ENCODE measurements around the gene HIF1AN.
A peak's percentile ranks its signal among the peaks of the same experiment; 100 is the strongest.

The HIF1AN gene

DNA sequence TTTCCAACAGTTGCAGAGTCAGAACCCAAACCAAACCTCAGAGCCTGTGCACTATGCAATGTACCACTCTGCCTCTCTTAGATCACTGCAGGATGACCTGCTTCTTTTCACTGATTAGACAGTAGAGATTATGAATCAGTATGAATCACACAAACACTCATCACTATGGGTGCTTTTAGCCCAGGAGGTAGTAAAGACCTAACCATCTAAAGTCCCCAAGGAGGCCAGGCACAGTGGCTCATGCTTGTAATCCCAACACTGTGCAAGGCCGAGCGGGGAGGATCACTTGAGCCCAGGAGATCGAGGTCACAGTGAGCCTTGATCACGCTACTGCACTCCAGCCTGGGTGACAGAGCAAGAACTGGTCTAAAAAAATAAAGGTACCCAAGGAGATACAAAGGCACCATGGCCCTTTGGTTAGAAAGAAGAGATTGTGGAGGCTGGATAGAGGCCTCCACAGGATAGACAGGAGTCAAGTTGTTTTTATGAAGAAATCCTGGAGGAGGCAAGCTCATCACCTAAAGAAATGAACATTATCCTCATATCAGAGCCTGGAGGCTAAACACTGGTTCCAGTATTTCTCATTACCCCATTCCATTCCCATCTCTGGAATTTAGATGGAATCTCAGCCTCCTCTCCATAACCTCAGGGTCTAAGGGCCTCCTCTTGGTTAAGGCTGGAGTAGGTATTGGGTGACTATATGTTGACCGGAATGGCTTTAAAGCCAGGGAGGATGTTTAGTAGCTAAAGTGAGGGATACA lies 29.0 kb upstream of the HIF1AN start:
- no peak for DNase-seq (ENCODE audit: low read depth, low spot score)
- no peaks in the 10 kb centered on the region for H3K36me3 ChIP-seq (ENCODE audit: control insufficient read depth, insufficient read depth, low read length)
- WGBS (ENCODE audit: insufficient coverage, insufficient read length), result no CpG with 5 or more reads among the region's 5 CpGs
- no peak overlapping the region for H3K4me3 ChIP-seq (ENCODE audit: low read length)
- H3K27me3 ChIP-seq (ENCODE audit: control insufficient read depth, insufficient read depth, low read length), result no peaks in the 10 kb centered on the region
- no peaks in the 10 kb centered on the region for H3K4me1 ChIP-seq (ENCODE audit: control insufficient read depth, insufficient read depth, low read length)
- no peak overlapping the region for H3K27ac ChIP-seq (ENCODE audit: low read length)
- H3K9me3 ChIP-seq (ENCODE audit: control insufficient read depth, insufficient read depth, low read length), result no peaks in the 10 kb centered on the region

GRCh38 chr10:100507357-100507732 lies 28.4 kb upstream of the HIF1AN start:
- no peaks in the 10 kb centered on the region for H3K36me3 ChIP-seq (ENCODE audit: control insufficient read depth, insufficient read depth, low read length)

GRCh38 chr10:100508266-100508665 lies 27.5 kb upstream of the HIF1AN start:
- no peak overlapping the region for H3K27ac ChIP-seq (ENCODE audit: low read length)
- no peaks in the 10 kb centered on the region for H3K36me3 ChIP-seq (ENCODE audit: control insufficient read depth, insufficient read depth, low read length)
- no peaks in the 10 kb centered on the region for H3K9me3 ChIP-seq (ENCODE audit: control insufficient read depth, insufficient read depth, low read length)
- no peaks in the 10 kb centered on the region for H3K27me3 ChIP-seq (ENCODE audit: control insufficient read depth, insufficient read depth, low read length)
- no peak overlapping the region for H3K4me3 ChIP-seq (ENCODE audit: low read length)
- DNase-seq (ENCODE audit: low read depth, low spot score), result no peak
- H3K4me1 ChIP-seq (ENCODE audit: control insufficient read depth, insufficient read depth, low read length), result no peaks in the 10 kb centered on the region
- WGBS (ENCODE audit: insufficient coverage, insufficient read length), result no CpG with 5 or more reads among the region's 1 CpG

More at GRCh38 chr10:100507357-100507732, 28.4 kb upstream of the HIF1AN start:
- WGBS (ENCODE audit: insufficient coverage, insufficient read length), result no CpG with 5 or more reads among the region's 5 CpGs
- H3K27me3 ChIP-seq (ENCODE audit: control insufficient read depth, insufficient read depth, low read length), result no peaks in the 10 kb centered on the region
- no peak overlapping the region for H3K27ac ChIP-seq (ENCODE audit: low read length)
- no peak for DNase-seq (ENCODE audit: low read depth, low spot score)
- H3K9me3 ChIP-seq (ENCODE audit: control insufficient read depth, insufficient read depth, low read length), result no peaks in the 10 kb centered on the region
- no peak overlapping the region for H3K4me3 ChIP-seq (ENCODE audit: low read length)
- no peaks in the 10 kb centered on the region for H3K4me1 ChIP-seq (ENCODE audit: control insufficient read depth, insufficient read depth, low read length)

- Histone ChIP-seq H3K36me3 (ENCODE audit: control insufficient read depth, insufficient read depth, low read length) (no peaks in the 10 kb centered on the region), H3K4me3 (ENCODE audit: low read length) (no peak overlapping the region), H3K9me3 (ENCODE audit: control insufficient read depth, insufficient read depth, low read length) (no peaks in the 10 kb centered on the region), H3K4me1 (ENCODE audit: control insufficient read depth, insufficient read depth, low read length) (no peaks in the 10 kb centered on the region), H3K27ac (ENCODE audit: low read length) (no peak overlapping the region), H3K27me3 (ENCODE audit: control insufficient read depth, insufficient read depth, low read length) (no peaks in the 10 kb centered on the region)
- WGBS (ENCODE audit: insufficient coverage, insufficient read length), result no CpG with 5 or more reads among the region's 3 CpGs
- peak; percentile 61 for DNase-seq (ENCODE audit: low read depth, low spot score)
These were observed 27.0 kb upstream of the HIF1AN start for GRCh38 chr10:100508691-100509150.

DNA sequence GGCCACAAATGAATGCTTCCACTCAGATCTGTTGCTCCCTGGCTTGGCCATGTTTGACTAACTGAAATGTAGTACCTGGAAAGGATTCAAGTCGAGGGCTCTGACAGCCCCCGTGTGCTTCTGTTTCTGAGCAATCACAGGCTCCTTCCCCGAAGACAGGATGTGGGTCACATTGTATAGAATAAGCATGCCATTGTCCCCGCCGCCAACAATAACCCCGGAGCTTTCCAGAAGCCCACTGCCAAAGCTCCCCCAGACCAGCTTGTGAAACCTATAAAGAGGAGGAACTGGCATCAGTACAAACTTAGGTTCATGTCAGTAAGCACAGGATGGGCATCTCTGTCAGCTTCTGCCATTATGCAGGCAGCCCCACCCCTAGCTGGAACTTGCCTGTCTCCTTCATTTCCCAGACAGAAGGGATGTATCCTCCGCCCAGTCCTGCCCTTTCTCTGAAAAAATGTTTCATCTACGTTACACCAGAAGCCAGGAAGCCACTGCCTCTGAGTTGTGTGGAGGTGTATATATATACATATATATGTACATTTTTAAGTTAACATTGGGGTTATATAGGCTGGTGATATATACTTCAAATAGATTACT lies 26.4 kb upstream of the HIF1AN start:
- DNase-seq (ENCODE audit: low read depth, low spot score), result no peak
- no peaks in the 10 kb centered on the region for H3K9me3 ChIP-seq (ENCODE audit: control insufficient read depth, insufficient read depth, low read length)
- no CpG with 5 or more reads among the region's 8 CpGs for WGBS (ENCODE audit: insufficient coverage, insufficient read length)
- H3K4me3 ChIP-seq (ENCODE audit: low read length), result no peak overlapping the region
- no peaks in the 10 kb centered on the region for H3K27me3 ChIP-seq (ENCODE audit: control insufficient read depth, insufficient read depth, low read length)
- H3K4me1 ChIP-seq (ENCODE audit: control insufficient read depth, insufficient read depth, low read length), result no peaks in the 10 kb centered on the region
- H3K36me3 ChIP-seq (ENCODE audit: control insufficient read depth, insufficient read depth, low read length), result no peaks in the 10 kb centered on the region
- H3K27ac ChIP-seq (ENCODE audit: low read length), result no peak overlapping the region

- H3K4me3 ChIP-seq (ENCODE audit: low read length), result no peak overlapping the region
- no peaks in the 10 kb centered on the region for H3K36me3 ChIP-seq (ENCODE audit: control insufficient read depth, insufficient read depth, low read length)
- H3K27me3 ChIP-seq (ENCODE audit: control insufficient read depth, insufficient read depth, low read length), result no peaks in the 10 kb centered on the region
- no peaks in the 10 kb centered on the region for H3K9me3 ChIP-seq (ENCODE audit: control insufficient read depth, insufficient read depth, low read length)
- no peak overlapping the region for H3K27ac ChIP-seq (ENCODE audit: low read length)
- DNase-seq (ENCODE audit: low read depth, low spot score), result no peak
- H3K4me1 ChIP-seq (ENCODE audit: control insufficient read depth, insufficient read depth, low read length), result no peaks in the 10 kb centered on the region
- WGBS (ENCODE audit: insufficient coverage, insufficient read length), result no CpG with 5 or more reads among the region's 7 CpGs
These were observed 25.0 kb upstream of the HIF1AN start for GRCh38 chr10:100510533-100511308.

DNA sequence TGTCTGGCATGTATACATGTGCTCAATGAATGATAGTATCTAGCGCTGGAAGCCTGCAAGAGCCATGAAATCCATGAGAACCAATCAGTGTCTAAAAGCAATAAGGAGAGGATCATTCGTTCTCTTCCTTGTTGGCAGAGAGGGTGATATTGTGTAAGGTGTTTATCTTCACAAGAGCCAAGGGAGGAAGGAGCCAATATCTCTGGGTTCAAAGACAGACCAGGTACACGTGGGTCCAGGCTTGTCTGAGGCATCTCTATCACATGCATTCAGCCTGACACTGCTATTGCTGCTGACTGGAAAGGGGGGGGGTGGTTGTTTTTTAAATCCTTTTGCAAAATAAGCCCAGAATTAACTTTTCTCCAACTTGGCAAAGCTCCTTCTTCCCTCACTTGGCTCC lies 20.1 kb upstream of the HIF1AN start:
- Histone ChIP-seq H3K9me3 (ENCODE audit: control insufficient read depth, insufficient read depth, low read length) (no peaks in the 10 kb centered on the region), H3K36me3 (ENCODE audit: control insufficient read depth, insufficient read depth, low read length) (no peaks in the 10 kb centered on the region), H3K27ac (ENCODE audit: low read length) (no peak overlapping the region), H3K4me3 (ENCODE audit: low read length) (no peak overlapping the region), H3K4me1 (ENCODE audit: control insufficient read depth, insufficient read depth, low read length) (no peaks in the 10 kb centered on the region), H3K27me3 (ENCODE audit: control insufficient read depth, insufficient read depth, low read length) (peaks cover 2% of the 10 kb centered on the region; the same call in 1 of the 2 replicates)
- no peak for DNase-seq (ENCODE audit: low read depth, low spot score)
- no CpG with 5 or more reads among the region's 3 CpGs for WGBS (ENCODE audit: insufficient coverage, insufficient read length)

GRCh38 chr10:100516847-100517246 lies 18.9 kb upstream of the HIF1AN start:
- Histone ChIP-seq H3K4me3 (ENCODE audit: low read length) (no peak overlapping the region), H3K27me3 (ENCODE audit: control insufficient read depth, insufficient read depth, low read length) (peaks cover 2% of the 10 kb centered on the region; the same call in 1 of the 2 replicates), H3K36me3 (ENCODE audit: control insufficient read depth, insufficient read depth, low read length) (no peaks in the 10 kb centered on the region), H3K4me1 (ENCODE audit: control insufficient read depth, insufficient read depth, low read length) (no peaks in the 10 kb centered on the region), H3K9me3 (ENCODE audit: control insufficient read depth, insufficient read depth, low read length) (no peaks in the 10 kb centered on the region), H3K27ac (ENCODE audit: low read length) (no peak overlapping the region)
- no CpG with 5 or more reads among the region's 2 CpGs for WGBS (ENCODE audit: insufficient coverage, insufficient read length)
- DNase-seq (ENCODE audit: low read depth, low spot score), result no peak

DNA sequence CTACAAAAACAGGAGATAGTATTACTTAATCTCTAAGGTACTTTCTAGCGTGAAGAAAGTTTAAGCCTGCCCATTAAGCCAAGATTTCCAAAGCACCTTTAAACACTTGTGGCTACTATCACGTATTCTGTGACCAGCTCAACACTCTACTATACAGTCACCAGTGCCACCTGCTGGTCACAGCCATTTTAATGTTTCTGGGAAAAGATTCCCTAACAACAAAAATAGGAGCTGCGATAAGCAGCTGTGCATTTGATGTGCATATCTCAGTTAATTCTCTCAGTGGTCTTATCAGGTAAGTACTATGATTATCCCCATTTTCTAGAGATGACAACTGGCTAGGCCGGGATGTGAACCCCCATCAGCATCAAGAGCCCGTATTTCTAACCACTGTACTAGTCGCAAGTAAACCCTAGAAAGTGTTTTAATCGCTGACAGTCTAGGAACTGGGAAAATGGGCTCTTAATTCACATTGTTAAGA lies 16.9 kb upstream of the HIF1AN start:
- no peak overlapping the region for H3K27ac ChIP-seq (ENCODE audit: low read length)
- WGBS (ENCODE audit: insufficient coverage, insufficient read length), result no CpG with 5 or more reads among the region's 7 CpGs
- H3K36me3 ChIP-seq (ENCODE audit: control insufficient read depth, insufficient read depth, low read length), result no peaks in the 10 kb centered on the region
- DNase-seq (ENCODE audit: low read depth, low spot score), result no peak
- H3K4me3 ChIP-seq (ENCODE audit: low read length), result no peak overlapping the region
- no peaks in the 10 kb centered on the region for H3K9me3 ChIP-seq (ENCODE audit: control insufficient read depth, insufficient read depth, low read length)
- H3K27me3 ChIP-seq (ENCODE audit: control insufficient read depth, insufficient read depth, low read length), result peaks cover 2% of the 10 kb centered on the region; the same call in 1 of the 2 replicates
- H3K4me1 ChIP-seq (ENCODE audit: control insufficient read depth, insufficient read depth, low read length), result no peaks in the 10 kb centered on the region

- Histone ChIP-seq H3K9me3 (ENCODE audit: control insufficient read depth, insufficient read depth, low read length) (no peaks in the 10 kb centered on the region), H3K27ac (ENCODE audit: low read length) (no peak within 1 kb of the TSS), H3K4me1 (ENCODE audit: control insufficient read depth, insufficient read depth, low read length) (no peaks in the 10 kb centered on the region), H3K4me3 (ENCODE audit: low read length) (peak within 1 kb of the TSS; percentile 32; the same call in 1 of the 2 replicates), H3K27me3 (ENCODE audit: control insufficient read depth, insufficient read depth, low read length) (peaks cover 2% of the 10 kb centered on the region; the same call in 1 of the 2 replicates), H3K36me3 (ENCODE audit: control insufficient read depth, insufficient read depth, low read length) (peaks cover 5% of the 10 kb centered on the region; the same call in 1 of the 2 replicates)
- DNase-seq (ENCODE audit: low read depth, low spot score), result peak; percentile 50
- WGBS (ENCODE audit: insufficient coverage, insufficient read length), result no CpG with 5 or more reads among the region's 72 CpGs
These were observed 16.3 kb upstream of the HIF1AN start, which contains the start of gene SEC31B for GRCh38 chr10:100519311-100520051. TSS of gene SEC31B (minus strand) at chr10:100519861. CDS start at chr10:100516952, 2,909 bp downstream.

All from iPS DF 6.9 (cell line).